Thyroid gland (tissue), 4 donors: ENCODE measurements around the gene PRKG2.

Experiments used
- CTCF ChIP-seq, 6 experiments: fragments of 200-600 bp in 3 of 6; fragments of 450-650 bp in 3 of 6; sonication (generic) in 3 of 6; IDR thresholded peaks; one replicate each; pipeline ENCODE4 v1.5.1; 2016 to 2019; ENCODE audit warnings: antibody characterized with exemption in 6 of 6, mild to moderate bottlenecking in 2 of 6, inconsistent platforms in 1 of 6, moderate library complexity in 1 of 6
- POLR2A ChIP-seq, 2 donors: fragments of 450-650 bp; IDR thresholded peaks; one replicate each; pipeline ENCODE4 v1.6.1; 2017; ENCODE audit warnings: antibody characterized with exemption in 2 of 2, mild to moderate bottlenecking in 2 of 2, moderate library complexity in 1 of 2

DNA sequence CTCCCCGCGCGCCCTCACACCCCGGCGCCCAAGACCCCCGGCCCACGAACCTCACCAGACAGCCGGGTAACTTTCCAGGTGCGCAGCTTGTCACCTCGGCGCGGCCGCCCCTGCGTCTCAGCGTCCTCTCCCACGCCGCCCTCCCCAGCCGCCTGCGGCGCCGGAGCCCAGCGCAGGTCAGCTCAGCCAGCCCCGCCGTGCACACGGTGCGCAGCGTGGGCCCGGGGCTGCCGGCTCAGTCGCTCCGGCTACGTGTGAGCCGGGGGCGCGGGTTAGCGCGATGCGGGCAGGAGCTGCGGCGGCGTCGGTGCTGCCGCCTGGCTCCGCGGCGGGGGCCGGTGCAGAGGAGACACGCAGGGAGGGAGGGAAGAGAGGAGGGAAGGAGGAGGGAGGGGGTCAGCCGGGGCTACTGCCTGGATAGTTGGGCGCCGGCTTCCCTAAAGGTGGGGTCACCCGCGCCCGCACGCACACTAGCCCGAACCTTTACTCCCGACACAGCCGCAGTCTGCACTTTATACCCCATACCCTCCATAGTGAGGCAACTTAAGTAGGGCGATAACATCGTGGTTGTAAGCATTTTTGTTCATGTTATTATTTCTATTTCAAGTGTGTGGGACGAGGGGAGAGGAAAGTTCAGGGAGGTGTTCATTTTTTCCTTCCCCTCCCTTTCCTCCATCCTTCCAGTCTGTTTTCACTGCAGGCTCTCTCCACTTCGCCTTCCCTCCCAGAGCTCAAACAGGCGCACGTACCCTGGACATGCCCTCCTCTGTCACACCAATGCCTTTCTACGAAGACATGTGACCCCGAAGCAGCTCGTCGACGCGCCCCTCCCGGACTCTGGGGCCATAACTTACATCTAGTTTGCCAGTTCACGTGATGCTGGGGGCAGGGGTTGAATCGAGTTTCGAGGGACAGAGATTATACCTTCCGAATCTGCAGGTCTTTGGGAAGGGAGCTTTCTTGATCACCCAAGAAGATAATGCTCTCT lies at the start of gene PRKG2:
- TF ChIP-seq POLR2A (IDR thresholded peaks at IDR 0.05) (no peak), CTCF (IDR thresholded peaks at IDR 0.05) (no peak)
